GM19452 (cell line): Measurements from ENCODE around the gene INPP4A.

Experiments used
- ATAC-seq: cut with Tn5 transposase; IDR thresholded peaks from one replicate; pipeline ENCODE4 v1.9.1; 2021; ENCODE audit not compliant: unreplicated experiment

INPP4A gene

DNA sequence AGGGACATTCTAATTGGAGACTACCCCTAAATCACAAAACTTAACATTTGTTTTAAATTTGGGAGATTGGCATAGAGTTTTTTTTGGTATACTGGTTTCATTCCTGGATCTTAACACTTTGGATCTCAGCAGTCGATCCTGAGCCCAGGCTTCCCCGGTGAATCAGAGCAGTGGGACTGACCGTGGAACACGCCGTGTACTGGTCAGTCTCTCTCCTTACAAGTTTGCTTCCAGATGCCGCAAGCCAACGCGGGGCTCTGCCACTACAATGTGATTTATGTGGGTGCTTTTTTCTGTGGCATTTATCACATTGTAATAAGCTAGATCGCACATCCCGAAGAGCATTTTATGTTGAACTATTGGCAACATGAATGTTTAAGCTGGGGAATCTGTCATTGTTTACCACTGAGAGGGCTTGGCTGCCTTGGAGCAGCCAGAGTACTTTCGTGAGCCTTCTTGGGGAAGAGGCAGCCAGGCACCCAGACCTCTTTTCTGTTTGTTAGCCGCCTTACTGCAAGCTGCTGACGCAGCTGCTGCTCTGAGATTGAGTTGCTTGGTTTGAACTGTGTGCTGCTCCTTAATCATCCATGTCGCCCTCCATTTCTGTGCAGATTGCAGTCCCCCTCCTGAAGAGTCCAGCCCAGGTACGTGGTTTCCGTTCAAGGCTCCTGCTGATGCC, 114.3 kb downstream of the INPP4A start:
- ATAC-seq = no peak

DNA sequence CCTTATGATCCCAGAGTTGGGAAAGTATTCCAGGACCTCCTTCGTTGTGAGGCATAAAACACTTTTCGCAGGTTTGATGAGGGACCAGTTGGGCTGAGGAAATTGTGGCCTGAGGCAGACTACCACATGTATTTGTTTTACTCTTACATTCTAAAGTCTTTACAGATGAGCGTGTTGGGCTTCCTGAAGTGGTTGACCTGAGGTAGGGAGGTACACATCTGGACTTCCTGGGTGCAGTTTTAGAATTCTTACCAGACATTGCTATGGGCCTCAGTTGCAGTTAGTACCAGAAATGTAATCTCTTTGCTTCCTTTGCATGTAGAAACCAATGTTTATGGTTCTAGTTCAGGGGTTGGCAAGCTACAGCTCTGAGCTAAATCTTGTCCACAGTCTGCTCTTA, 114.9 kb downstream of the INPP4A start:
- ATAC-seq = no peak

DNA sequence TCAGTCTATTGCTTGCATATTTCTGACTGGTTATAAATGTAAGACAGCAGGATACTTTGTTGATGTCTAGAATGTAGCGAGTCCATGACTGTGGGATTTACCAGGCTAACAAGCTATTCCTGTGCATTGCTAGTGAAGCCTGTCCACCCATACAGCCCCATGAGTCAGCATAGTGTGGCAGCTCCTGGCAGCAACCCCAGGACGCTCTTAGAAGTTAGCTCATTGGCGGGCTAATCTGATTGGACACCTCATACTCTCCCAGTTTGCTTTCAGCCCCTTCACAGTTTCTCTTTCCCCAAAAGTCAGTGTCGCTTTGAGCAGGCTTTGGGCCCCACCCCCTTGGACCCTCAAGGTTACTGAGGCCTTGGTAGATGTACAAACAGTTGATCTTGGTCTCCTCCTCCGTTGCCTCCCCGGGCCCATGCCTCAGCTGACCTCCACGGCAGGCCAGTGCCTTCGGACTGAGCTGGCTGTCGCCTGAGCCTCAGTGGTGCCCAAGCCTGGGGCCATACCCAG, 115.7 kb downstream of the INPP4A start:
- no peak for ATAC-seq

DNA sequence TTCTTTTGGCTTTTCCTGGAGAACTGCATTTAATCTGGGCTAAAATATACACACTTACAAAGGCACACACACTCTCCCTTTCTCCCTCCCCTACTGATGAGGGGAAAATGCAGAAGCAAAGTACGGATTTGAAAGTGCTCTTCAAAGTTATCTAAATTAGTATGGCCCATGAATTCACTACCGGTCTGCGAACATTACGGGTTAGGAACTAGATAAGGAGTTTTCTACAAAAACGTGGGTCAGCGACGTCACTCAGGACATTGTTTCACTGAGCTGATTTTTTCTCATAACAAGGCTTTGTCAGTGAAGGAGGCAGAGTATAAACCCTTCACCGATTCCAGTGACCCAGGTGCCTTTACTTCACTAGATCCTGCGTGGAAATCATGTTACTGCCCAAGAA, 116.4 kb downstream of the INPP4A start:
- no peak for ATAC-seq

DNA sequence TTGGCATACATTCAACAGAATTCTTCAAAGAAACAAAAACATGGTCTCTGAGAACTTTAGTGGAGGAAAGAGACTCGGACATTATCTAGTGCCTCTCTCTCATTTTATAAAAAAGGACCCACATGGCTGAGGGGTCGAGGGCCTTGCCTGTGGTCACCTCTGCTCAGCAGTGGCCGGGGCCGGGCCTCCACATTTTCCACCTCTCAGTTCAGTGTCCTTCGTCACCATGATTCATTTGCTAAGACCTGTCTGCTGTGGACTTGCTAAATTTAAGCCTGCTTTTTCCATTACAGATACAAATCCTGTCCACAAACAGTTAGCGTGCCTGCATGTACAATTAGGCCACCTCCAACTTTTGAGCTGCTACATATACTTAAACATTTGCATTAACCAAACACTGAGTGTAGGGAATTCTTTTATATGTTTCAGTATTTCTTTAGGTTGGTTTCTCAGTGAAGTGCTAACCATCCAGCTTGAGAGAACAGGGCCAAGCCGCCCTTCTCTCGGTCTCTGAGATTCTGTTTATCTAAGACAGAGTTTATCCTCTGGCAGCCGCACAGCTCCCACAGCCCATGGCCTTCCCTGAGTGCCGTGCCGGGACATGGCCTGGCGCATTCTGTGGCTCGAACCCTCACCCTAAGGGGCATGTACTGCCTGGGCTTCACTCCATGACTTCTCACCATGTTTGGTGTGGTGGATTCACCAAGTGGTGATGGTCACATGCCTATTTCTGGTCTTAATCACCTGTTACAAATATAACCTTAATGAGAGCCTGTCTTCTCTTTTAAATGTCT, 117.4 kb downstream of the INPP4A start:
- ATAC-seq = no peak

DNA sequence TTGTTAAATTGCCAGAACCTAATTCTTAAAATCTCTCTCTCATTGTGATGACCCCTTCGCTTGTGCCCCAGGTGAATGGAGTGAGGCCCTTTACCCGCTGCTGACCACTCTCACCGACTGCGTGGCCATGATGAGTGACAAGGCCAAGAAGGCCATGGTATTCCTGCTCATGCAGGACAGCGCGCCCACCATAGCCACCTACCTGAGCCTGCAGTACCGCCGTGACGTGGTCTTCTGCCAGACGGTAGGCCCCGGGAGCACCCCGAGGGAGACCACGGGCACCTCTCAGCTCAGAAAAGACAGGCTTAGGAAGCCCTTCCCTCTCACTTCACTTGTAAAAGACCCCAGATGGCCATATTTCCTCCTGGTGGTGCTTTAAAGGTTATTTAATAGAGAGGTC, 118.7 kb downstream of the INPP4A start:
- ATAC-seq = no peak

DNA sequence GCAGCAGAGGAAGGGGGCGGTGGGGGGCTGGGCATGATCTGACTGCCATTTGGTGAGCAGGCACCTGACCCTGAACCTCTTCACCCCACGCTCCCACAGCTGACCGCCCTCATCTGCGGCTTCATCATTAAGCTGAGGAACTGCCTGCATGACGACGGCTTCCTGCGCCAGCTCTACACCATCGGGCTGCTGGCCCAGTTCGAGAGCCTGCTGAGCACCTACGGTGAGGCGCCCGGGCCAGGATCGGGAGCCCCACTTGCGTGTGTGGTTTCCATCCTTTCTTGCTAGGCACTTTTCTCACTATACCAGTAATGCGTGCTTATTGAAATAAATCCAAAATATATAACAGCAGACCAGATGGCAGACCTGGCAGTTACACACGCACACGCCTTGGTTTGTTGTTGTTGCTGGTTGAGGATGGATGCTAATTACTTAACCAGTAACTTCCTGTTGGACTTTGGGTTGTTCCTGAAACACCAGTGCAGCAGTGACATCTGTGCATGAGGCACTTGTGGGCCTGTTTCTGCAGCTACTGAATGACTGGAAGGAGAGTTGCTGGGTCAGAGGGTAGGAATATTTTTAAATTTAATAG, 120.0 kb downstream of the INPP4A start:
- ATAC-seq = no peak

DNA sequence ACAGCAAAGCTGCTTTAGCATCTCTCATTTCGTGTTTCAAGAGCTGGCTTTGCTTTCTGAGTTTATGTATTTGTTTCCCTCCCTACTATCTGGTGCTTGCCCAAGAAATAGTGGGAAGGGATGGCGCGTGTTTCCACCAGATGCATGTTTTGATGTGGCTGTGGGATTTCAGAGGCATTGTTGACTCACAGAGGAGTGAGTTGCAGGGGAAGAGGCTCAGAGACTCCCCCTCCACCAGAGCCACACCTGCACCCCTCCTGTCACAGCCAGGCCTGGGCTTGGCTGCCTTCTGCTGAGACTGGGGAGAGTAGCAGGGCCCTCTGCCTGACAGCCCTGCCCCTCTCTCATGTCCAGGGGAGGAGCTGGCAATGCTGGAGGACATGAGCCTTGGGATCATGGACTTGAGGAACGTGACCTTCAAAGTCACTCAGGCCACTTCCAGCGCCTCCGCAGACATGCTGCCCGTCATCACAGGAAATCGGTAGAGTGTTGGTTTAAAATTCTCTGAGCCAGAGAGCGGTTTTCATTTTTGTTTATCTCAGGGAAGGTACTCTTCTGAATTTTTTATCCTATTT, 120.7 kb downstream of the INPP4A start:
- no peak for ATAC-seq

DNA sequence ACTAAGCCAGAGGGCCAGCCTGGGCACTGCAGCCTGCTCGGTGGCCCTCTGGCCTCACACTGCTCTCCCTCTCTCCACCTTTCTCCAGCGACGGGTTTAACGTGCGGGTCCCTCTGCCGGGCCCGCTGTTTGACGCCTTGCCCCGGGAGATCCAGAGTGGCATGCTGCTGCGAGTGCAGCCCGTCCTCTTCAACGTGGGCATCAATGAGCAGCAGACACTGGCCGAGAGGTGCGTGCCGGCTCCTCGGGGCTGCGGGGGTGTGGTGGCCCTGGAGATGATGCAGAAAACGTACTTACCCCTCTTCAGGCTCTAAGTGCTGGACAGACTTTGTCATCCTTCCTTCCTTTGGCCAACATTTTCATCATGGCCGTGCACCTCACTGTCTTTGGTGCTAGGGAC, 121.3 kb downstream of the INPP4A start:
- no peak for ATAC-seq

DNA sequence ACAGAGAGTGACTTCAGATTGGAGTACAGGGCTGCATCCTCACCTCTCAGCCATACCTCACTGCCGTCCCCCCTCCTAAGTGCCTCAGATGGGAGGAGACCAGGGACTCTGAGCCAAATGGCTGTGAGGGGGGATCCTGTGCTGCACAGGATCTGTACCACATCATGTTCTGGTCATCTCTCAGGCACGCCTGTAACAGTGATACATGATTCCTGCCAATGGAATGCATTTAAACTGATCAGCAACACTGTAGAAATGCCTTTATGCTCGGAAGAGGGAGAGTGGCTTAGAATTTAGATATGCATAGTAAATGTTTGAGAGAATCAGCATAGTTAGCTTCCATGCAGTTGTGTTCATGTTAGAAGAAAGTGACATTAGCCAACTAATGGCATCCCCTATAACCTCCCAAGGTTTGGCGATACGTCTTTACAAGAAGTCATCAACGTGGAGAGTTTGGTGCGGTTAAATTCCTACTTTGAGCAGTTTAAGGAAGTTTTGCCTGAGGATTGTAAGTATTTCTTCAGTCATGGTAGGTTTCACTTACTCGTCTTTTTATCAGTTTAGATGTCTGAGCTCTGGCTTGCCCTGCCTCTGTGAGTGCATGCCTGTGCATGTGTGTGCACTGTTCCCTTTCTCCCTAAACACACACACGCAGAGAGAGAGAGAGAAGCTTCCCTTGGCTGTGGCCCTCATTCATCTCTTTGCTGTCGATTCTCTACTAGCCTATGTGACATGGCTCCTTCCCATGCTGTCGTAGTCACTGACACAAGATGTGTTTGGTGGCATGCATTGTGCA, 123.7 kb downstream of the INPP4A start:
- no peak for ATAC-seq

DNA sequence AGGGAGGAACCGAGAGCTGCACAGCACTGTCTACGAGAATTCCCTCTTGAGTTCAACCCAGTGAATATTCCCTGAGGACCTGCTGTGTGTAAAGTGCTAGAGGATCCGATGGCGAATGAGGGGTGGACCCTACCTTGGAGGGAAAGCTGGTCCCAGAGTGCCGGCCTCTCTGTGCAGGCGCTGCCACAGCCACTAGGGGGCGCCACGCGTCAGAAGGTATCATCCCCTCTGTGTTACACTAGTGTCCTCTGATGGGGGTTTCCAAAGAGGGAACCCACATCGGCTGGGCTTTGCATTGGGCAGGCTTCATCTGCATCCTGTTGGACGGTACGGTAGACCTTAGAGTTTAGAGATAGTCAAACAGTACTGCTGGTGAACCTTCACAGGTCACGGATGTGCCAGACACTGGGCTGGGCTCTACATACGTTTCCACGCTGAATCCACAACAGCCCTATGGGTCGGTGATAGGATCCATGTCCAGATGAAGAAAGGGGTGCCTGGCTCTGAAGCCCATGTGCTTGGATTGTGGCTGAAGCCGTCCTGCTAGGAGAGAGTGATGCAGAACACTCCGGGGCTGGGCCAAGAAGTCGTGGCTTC, 124.6 kb downstream of the INPP4A start:
- no peak for ATAC-seq

DNA sequence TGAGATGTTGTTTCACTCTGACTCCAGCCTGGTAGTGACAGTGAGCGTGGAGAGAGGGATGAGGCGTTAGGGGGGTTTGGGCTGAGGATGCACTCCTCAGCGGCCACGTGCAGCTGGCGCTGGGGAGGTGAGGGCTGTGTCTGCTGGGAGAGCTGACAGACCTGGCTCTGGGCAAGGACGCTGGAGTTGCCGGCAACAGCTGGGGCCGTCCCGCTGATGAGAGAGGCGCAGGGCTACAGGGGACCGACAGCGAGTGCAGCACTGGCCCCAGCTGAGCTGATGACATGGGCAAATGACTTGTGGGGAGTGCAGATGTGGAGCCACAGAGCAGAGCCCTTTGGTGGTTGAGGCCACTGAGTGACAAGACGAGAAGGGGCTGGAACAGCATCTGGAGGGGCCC, 125.3 kb downstream of the INPP4A start:
- no peak for ATAC-seq

DNA sequence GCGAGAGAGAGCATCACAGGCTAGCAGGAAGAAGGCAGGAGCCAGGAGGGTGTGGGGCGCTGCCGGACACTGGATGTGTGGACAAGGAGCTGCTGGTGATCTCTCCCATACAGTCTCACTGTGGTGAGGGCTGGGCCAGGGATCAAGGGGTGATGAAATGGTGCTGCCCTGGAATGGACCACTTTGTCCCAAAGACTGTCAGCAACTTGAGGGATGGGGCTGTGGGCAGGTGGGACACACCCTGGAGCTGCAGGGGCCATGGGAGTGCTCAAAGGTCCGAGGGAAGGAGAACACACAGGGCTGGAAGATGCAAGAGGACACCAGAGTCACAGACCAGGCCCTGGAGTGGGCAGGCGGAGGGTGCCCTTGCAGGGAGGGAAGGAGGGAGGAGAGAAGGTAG, 125.7 kb downstream of the INPP4A start:
- ATAC-seq = no peak

DNA sequence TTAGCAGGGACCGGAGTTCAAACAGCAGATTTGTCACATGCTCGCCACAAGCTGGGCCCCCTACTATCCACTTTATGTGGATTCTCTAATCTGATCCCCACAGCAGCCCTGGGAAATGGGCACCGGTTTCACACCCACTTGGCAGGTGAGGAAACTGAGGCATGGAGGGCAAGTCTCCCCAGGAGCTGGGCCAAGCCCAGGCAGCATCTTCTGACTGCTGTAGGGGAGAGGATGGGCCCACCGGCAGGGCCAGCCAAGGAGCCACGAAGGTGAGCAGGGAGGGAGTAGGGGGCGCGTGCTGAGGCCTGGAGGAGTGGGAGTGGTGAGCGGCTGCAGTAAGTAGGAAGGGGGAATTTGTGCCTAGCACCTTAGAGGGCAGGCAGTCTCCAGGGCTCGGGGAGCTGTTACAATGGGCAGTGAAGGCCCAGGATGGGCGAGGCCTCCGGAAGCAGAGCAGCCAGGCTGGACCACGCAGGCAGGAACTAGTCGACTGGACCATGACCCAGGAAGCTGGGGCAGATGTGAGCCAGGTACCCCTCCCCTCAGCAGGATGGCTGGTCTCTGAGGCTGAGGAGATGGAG, 126.6 kb downstream of the INPP4A start:
- ATAC-seq = no peak

DNA sequence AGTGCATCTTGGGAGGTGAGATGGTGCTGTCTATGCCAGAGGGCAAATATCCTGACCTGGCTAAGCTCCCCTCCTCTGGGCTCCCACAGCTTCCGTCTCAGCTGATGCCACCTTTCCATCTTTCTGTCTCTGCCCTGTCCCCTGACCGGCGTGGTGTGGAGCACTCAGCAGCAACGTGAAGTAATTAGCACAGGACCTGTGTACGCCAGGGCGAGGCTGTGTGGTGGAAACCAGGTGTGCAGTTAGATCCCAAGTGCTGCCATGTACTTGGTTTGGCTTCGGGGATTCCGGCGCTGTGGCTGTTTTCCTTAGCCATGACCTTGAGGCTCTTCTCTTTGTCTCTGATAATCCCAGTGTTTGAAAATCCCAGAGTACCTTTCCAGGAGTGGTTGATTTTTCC, 127.1 kb downstream of the INPP4A start:
- ATAC-seq = no peak

DNA sequence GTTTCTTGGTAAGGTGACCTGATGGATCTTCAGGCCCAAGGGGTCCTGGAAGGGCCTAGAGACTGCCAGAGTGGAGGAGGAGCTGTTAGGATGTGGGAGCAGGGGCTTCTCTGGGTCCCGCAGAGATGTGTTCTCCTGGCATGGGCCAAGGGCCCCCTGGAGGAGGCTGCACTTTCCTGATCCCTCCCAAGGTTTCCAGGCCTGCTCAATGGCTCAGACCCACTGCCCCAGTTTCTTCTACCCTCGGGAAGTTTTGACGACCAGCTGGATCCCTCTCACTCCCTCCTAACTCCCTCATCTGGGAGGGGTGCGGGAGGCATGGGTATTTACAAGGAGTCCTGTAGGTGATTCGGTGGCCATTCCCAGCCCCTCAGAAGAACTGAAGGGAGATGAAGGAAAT, 127.6 kb downstream of the INPP4A start:
- ATAC-seq = no peak

DNA sequence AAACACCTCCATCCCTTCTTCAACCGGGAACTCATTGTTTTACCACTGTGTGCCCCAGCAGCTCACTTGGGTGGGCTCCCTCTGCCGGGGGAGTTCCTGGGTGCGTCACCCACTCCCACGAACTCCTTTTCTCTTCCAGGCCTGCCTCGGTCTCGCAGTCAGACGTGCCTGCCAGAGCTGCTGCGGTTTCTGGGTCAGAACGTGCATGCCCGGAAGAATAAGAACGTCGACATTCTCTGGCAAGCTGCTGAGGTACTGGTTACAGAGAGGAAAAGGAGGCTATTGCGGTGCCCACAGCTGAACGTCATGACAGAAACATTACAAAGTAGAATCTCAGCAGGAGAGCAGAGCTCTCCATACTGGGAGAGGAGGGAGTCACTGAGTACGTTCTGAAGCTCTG, 128.0 kb downstream of the INPP4A start:
- no peak for ATAC-seq

DNA sequence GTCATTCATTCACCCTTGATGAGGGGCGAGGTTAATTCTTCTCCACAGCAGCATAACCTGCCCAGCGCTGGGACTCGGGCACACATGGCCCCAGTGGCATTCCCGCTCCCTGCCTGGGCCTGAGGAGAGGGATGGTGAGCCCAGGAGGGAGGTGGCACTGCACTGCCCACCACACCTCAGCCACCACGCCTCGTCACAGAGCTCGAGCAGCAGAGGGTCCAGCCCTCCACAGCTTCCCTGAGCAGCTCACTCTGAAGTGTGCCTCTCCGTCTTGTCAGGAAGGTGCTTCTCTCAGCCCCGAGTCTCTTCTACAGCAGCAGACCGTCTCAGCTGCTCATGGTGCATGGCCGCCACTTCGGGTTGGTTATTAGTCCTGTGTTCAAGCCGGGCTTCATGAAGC, 128.8 kb downstream of the INPP4A start:
- no peak for ATAC-seq

DNA sequence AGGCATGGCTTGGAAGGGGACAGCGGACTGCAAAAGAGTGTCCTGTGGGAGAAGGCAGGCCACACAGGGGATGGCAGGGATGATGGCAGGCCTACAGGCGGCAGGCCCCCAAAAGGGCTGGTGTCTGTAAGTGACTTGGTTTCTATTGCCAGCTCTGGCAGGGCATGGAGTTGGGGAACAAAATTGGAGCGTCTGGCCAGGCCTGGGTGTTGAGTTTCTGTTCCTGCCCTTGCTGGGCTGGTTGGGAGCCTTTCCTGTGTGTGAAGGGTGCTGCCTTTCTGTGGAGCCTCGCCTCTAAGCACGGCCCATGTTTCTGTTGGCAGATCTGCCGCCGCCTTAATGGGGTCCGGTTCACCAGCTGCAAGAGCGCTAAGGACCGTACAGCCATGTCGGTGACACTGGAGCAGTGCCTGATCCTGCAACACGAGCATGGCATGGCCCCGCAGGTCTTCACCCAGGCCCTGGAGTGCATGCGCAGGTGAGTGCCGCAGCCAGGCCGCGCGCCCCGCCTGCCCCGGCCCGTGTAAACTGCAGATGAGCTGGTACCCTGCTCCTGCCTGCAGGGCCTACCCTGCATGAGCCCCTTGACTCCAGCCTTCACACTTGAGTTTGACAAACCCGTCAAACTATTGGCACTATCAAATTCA, 132.1 kb downstream of the INPP4A start:
- ATAC-seq = no peak

DNA sequence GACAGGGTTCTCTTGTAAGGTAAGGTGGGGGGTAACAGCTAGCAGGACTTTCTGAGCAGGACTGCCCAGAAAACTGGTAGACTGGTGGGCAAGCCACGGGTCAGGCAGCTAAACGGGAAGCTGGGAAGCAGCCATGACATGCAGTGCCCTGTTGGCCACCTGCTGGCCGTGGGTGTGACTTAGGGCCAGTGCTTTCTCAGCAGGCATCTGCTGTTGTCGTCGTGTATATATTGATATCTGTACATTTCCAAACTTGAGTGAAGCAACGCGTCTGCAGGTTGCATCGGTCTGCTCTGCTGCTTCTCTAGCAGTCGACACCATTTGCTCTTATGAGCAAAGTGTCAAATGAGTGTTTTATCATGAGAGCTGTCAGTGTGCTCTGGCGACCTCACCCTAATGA, 132.7 kb downstream of the INPP4A start:
- ATAC-seq = no peak
